Body of pancreas (tissue), 4 donors: Measurements from ENCODE around the gene CPNE5. TPM values are rescaled to one million over a fixed set of nuclear protein-coding genes. Genes with fewer than 3 reads are reported as not detected.

ENCODE experiments used
- ATAC-seq: fragments of 150-250 bp; one replicate; pipeline ENCODE4 v1.9.1; 2016
- DNase-seq, 4 donors: peaks; one replicate each; pipeline ENCODE4 v3.0.0-alpha.2; 2019
- H3K27ac ChIP-seq, 4 donors: fragments of 200-600 bp; sonication (generic); 1 replicate in 3 of 4; 2 replicates in 1 of 4; pipeline versions ENCODE4 v1.5.1 to v1.6.1; 2016 to 2019; ENCODE audit warnings: mild to moderate bottlenecking in 1 of 4, mixed read lengths in 1 of 4, moderate library complexity in 1 of 4
- H3K27me3 ChIP-seq, 2 donors: fragments of 200-600 bp; sonication (generic); one replicate each; pipeline ENCODE4 v1.6.0; 2016; ENCODE audit warnings: mild to moderate bottlenecking in 1 of 2
- H3K36me3 ChIP-seq, 2 donors: fragments of 200-600 bp; sonication (generic); replicated peaks in 1 of 2; 2 replicates each; pipeline ENCODE4 v1.5.1; 2016; ENCODE audit warnings: low read depth in 2 of 2; ENCODE audit not compliant: insufficient read depth in 1 of 2
- H3K4me1 ChIP-seq: fragments of 200-600 bp; sonication (generic); one replicate; pipeline ENCODE4 v1.6.0; 2016
- H3K4me3 ChIP-seq, 2 donors: fragments of 200-600 bp; sonication (generic); 1 replicate in 1 of 2; 2 replicates in 1 of 2; pipeline ENCODE4 v1.5.1; 2016 to 2019
- H3K9me3 ChIP-seq, 3 donors: fragments of 200-600 bp; sonication (generic); 1 replicate in 2 of 3; 2 replicates in 1 of 3; pipeline ENCODE4 v1.5.1; 2016
- POLR2A ChIP-seq, 3 donors: fragments of 450-650 bp; IDR thresholded peaks; one replicate each; pipeline ENCODE4 v1.6.1; 2016; ENCODE audit warnings: antibody characterized with exemption in 3 of 3, mild to moderate bottlenecking in 2 of 3
- WGBS, 2 donors: methylation state at CpG; one replicate each; pipeline ENCODE4 v1.1.5; 2017; 5-methylcytosine and 5-hydroxymethylcytosine counted together
- intact Hi-C: fragments of 100-400 bp; cut with DNase I; formaldehyde crosslinking; loops from one replicate; pipeline ENCODE4 v1.15.1; 2023
- total RNA-seq, 2 donors: library from RNA; depleted of rRNA; stranded (reverse); fragments of >200 nt; gene quantifications; one replicate each; pipeline ENCODE4 v1.1.0, GENCODE V29; 2016
- TF ChIP-seq, protein P1 (sequence below), 7 experiments: fragments of 450-650 bp in 4 of 7; fragments of 200-600 bp in 3 of 7; sonication (generic) in 3 of 7; IDR thresholded peaks; one replicate each; pipeline ENCODE4 v1.5.1; 2016 to 2019; ENCODE audit warnings: antibody characterized with exemption in 7 of 7

CPNE5 gene
- total RNA-seq, 2 donors from 2014 or later: 0.78 TPM; not detected in 1

DNA sequence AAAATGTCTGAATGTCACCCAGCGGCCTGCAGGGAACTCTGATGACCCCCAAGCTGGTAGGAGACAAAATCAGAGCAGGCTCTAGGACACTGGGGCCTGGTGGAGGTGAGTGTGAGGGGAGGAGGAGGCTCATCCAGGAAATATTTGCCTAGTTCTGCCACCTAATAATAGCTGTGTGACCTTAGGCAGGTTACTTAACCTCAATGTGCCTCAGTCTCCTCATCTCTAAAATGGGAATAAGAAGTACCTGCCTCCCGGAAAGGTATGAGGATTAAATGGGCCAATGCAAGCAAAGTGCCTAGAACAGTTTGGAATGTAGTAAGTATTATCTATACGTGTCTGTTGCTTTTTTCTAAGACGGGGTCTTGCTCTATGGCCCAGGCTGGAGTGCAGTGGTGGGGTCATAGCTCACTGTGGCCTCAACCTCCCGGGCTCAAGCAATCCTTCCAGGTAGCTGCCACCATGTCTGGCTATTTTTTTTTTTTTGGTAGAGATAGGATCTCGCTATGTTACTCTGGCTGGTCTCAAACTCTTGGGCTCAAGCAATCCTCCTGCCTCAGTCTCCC lies 81.2 kb downstream of the CPNE5 start:
- Histone ChIP-seq H3K36me3 (no peaks in the 10 kb centered on the region), H3K9me3 (no peaks in the 10 kb centered on the region), H3K27ac (no peak overlapping the region), H3K27me3 (no peaks in the 10 kb centered on the region), H3K4me3 (no peak overlapping the region), H3K4me1 (peaks cover 11% of the 10 kb centered on the region)
- TF ChIP-seq, protein P1, sequence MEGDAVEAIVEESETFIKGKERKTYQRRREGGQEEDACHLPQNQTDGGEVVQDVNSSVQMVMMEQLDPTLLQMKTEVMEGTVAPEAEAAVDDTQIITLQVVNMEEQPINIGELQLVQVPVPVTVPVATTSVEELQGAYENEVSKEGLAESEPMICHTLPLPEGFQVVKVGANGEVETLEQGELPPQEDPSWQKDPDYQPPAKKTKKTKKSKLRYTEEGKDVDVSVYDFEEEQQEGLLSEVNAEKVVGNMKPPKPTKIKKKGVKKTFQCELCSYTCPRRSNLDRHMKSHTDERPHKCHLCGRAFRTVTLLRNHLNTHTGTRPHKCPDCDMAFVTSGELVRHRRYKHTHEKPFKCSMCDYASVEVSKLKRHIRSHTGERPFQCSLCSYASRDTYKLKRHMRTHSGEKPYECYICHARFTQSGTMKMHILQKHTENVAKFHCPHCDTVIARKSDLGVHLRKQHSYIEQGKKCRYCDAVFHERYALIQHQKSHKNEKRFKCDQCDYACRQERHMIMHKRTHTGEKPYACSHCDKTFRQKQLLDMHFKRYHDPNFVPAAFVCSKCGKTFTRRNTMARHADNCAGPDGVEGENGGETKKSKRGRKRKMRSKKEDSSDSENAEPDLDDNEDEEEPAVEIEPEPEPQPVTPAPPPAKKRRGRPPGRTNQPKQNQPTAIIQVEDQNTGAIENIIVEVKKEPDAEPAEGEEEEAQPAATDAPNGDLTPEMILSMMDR (IDR thresholded peaks at IDR 0.05): no peak
- intact Hi-C loops: no loop called here
- DNase-seq: no peak
- 70 to 89% methylated on average over 6 of the region's 6 CpGs for WGBS, 2 donors
- ATAC-seq: no peak

DNA sequence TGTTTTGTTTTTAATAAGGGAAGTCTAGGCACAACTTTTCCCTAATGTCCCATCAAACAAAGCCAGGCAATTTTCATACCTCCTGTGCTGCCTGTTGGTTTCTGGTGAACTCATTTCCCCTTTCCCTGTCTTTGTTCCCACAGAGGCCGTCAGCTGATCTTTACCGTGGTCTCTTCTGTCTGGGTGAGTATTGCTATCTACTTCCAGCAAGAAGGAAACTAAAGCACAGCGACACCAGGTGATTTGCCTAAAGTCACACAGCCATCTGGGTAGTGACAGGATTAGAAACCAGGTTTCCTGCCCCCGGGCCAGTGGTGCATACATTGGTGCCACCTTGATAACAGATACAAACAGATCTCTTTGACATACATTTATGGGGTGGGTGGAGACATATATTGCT lies 82.0 kb downstream of the CPNE5 start:
- TF ChIP-seq POLR2A (IDR thresholded peaks at IDR 0.05): no peak
- TF ChIP-seq, protein P1 (IDR thresholded peaks at IDR 0.05): no peak
- Histone ChIP-seq H3K9me3 (no peaks in the 10 kb centered on the region), H3K36me3 (no peaks in the 10 kb centered on the region), H3K4me3 (no peak overlapping the region), H3K27ac (no peak overlapping the region), H3K27me3 (no peaks in the 10 kb centered on the region), H3K4me1 (peaks cover 11% of the 10 kb centered on the region)
- DNase-seq (no peak), ATAC-seq (no peak)
- WGBS, 2 donors: 79% methylated on average over 4 of the region's 4 CpGs
- intact Hi-C loops: no loop called here

DNA sequence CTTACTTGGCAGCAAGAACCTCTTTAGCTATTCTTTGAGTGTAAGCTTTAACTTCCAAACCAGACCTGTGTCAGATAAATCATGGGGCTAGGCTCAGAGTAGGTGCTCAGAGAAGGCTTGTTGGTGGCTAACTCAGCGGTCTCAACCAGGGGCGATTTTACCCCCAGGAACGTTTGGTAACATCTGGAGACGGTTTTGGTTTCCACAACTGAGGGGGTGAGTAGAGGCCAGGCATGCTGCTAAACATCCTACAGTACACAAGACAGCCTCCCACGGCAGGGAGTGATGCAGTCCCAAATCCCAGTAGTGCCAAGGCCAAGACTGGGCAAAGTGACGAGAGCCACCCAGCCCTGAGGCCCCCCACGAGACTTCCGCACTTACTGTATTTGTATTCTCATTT lies 82.5 kb downstream of the CPNE5 start:
- no peak for ATAC-seq
- H3K27ac ChIP-seq: no peak overlapping the region
- H3K4me3 ChIP-seq: no peak overlapping the region

DNA sequence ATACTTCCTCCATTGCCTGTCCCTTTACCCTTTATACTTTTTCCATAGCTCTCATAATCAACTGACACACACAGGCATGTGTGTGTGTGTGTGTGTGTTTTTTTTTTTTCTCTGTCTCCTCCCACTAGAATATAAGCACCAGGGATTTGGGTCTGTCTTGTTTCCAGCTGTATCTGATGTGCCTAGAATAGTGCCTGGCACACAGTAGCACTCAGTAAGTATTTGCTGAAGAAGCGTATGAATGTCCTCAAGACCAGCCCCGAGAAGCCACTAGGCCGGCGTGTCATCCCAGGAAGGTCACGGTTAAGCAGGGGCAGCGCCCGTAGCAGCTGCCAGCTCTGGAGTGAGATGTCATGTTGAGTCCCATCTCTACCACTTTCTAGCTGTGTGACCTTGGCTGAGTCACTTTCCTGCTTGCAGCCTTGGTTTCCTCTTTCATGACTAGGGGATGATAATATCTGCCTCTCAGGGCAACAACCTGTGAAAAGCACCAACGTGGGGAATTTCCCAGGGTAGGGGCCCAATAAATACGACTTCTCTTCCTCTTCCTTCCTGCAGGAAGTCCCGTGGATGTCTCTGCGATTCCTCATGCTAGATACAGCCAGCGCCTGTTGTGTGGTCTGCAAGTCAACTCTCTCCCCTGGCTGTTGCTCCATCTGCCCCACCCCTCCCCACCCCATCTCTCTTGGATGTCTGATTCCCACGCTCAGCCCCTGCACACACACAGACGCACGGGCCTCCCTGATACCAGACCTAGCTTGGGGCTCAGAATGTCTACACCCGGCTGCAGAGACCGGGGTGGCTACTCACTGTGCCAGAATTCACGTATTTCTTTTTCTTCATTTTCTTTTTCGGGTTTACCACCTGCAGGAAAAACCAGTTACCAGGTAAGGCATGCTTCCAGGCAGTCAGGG lies 83.6 kb downstream of the CPNE5 start:
- Histone ChIP-seq H3K4me3 (no peak overlapping the region), H3K27me3 (no peaks in the 10 kb centered on the region), H3K36me3 (no peaks in the 10 kb centered on the region), H3K27ac (no peak overlapping the region), H3K4me1 (peaks cover 11% of the 10 kb centered on the region), H3K9me3 (no peaks in the 10 kb centered on the region)
- no peak for ATAC-seq
- no peak for TF ChIP-seq POLR2A (IDR thresholded peaks at IDR 0.05)
- TF ChIP-seq, protein P1 (IDR thresholded peaks at IDR 0.05): no peak
- DNase-seq: peak in 1 of 4 donors; percentile 25
- intact Hi-C loops: no loop called here
- 72 to 80% methylated on average over 18 to 19 of the region's 19 CpGs for WGBS, 2 donors

More for the DNA sequence above, 82.5 kb downstream of the CPNE5 start:
- TF ChIP-seq, protein P1 (IDR thresholded peaks at IDR 0.05): no peak
- TF ChIP-seq POLR2A (IDR thresholded peaks at IDR 0.05): no peak
- intact Hi-C loops: no loop called here
- no peaks in the 10 kb centered on the region for H3K36me3 ChIP-seq
- DNase-seq: no peak
- H3K4me1 ChIP-seq: peaks cover 11% of the 10 kb centered on the region
- no peaks in the 10 kb centered on the region for H3K9me3 ChIP-seq
- WGBS, 2 donors: 72 to 76% methylated on average over 8 of the region's 8 CpGs
- H3K27me3 ChIP-seq: no peaks in the 10 kb centered on the region
